Measurements from ENCODE around the gene GLMN.
A peak's percentile ranks its signal among the peaks of the same experiment; 100 is the strongest.
"Not testable (repeated sequence)": the region's sequence is repeated elsewhere in the genome, so short reads cannot be mapped to it uniquely, and the experiment has no call there.

GLMN gene

DNA sequence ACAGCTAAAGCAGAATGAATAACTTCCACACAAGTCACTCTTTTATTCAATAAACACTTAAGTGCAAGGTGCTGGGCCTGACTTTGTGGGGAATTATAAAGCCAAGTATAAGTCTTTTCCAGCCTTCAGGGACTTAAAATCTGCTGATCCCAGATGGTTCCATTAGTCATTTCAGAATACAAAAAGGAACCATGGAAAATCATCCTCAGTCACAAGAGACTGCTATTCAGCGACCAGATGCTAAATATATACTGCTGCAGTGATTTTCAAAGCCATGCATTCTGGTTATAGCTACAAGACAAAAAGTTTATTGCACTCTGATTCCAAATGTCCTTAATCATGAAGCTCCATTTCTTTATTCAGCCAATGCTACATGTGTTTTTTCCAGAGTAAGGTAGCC is 25.7 kb downstream of the GLMN start:
- TF ChIP-seq, protein P1, sequence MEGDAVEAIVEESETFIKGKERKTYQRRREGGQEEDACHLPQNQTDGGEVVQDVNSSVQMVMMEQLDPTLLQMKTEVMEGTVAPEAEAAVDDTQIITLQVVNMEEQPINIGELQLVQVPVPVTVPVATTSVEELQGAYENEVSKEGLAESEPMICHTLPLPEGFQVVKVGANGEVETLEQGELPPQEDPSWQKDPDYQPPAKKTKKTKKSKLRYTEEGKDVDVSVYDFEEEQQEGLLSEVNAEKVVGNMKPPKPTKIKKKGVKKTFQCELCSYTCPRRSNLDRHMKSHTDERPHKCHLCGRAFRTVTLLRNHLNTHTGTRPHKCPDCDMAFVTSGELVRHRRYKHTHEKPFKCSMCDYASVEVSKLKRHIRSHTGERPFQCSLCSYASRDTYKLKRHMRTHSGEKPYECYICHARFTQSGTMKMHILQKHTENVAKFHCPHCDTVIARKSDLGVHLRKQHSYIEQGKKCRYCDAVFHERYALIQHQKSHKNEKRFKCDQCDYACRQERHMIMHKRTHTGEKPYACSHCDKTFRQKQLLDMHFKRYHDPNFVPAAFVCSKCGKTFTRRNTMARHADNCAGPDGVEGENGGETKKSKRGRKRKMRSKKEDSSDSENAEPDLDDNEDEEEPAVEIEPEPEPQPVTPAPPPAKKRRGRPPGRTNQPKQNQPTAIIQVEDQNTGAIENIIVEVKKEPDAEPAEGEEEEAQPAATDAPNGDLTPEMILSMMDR (conservative IDR thresholded peaks at IDR 0.05; ENCODE audit: low read depth, low read length), result no peak
- no peak for DNase-seq (ENCODE audit: low read depth)
- H3K4me3 ChIP-seq (ENCODE audit: low read depth, low read length), result no peak overlapping the region

DNA sequence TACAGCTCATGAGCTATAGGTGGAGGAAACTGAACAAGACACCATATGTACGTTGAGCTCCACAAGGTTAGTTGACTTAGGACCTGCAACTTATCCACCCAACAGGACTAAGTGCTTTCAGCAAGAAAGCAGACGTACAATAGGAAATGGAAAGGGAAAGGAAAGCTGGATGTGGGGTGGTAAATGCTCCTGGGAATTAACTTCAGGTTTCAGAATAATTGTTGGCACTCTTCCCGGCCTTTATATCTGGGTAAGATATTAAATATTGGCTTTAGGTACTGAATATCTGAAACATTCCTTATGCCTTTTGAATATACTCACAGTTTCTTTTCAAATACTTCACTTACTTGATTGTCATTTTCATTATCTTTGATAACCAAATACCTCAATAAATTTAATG is 36.3 kb downstream of the GLMN start:
- TF ChIP-seq, protein P1 (conservative IDR thresholded peaks at IDR 0.05; ENCODE audit: low read depth, low read length), result no peak
- H3K4me3 ChIP-seq (ENCODE audit: low read depth, low read length), result no peak overlapping the region
- no peak for DNase-seq (ENCODE audit: low read depth)

DNA sequence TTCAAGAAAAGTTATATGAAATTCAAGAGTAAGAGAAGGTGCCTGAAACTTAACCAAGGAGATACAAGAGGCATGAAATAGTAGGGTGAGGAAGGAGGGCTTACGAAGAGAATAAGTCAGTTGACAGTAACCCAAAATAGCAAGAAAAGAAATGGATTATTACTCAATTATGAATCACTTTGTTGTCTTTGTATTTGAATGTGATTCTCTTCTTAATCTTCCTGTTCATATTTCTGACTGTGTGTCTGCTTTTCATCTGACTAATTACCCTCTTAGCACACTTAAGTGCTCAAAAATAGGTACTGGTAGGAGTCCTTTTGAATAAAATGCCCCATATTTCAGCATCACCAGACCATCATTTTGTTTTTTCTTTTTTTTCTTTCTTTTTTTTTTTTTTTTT is 39.4 kb downstream of the GLMN start:
- no peak overlapping the region for H3K4me3 ChIP-seq (ENCODE audit: low read depth, low read length)
- TF ChIP-seq, protein P1 (conservative IDR thresholded peaks at IDR 0.05; ENCODE audit: low read depth, low read length), result no peak
- DNase-seq (ENCODE audit: low read depth), result no peak

DNA sequence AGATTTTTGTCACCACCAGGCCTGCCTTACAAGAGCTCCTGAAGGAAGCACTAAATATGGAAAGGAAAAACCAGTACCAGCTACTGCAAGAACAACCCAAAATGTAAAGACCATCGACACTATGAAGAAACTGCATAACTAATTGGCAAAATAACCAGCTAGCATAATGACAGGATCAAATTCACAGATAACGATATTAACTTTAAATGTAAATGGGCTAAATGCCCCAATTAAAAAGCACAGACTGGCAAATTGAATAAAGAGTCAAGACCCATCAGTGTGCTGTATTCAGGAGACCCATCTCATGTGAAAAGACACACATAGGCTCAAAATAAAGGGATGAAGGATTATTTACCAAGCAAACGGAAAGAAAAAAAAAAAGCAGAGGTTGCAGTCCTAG is 44.1 kb downstream of the GLMN start:
- not testable (repeated sequence) for DNase-seq (ENCODE audit: low read depth); H3K4me3 ChIP-seq (ENCODE audit: low read depth, low read length)

DNA sequence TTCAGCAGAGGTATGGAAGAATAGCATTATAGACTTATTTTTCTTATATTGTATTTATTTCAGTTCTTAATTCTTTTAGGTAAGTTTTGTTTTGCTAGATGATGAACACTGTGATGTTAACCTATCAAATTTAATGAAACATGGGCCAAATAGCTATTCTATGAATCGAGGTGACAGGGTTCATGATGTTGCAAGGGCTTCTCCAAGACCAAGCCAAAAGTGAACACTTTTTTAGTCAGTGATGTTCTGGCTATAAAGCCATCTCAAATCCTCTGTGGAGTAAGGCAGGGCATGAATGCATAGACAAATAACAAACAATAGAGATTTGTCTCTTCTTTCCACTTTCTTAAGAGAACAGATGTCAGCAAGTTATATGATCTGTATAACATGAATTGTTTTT is 54.4 kb downstream of the GLMN start:
- peak; percentile 25 for DNase-seq (ENCODE audit: low read depth)
- H3K4me3 ChIP-seq (ENCODE audit: low read depth, low read length), result no peak overlapping the region
- TF ChIP-seq, protein P1 (conservative IDR thresholded peaks at IDR 0.05; ENCODE audit: low read depth, low read length), result no peak

DNA sequence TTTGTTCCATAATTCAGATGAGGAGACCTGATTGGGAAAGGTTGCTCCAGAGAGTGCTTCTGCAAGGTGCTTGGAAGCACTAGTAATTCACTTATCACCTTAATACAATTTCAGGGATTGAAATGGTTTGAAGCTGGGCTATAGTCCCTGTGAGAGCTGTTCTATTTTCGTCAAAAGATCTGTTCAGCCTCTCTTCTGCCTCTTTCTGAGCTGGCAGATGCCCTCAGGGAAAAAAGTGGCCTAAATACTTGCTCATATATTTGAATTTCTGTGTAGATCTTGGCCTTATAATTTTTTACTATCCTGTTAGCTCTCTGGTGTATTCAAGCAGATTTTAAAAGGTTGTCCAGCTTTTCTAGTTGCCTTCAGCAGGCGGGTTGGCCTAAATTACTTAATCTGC is 58.8 kb downstream of the GLMN start:
- H3K4me3 ChIP-seq (ENCODE audit: low read depth, low read length), result no peak overlapping the region
- TF ChIP-seq, protein P1 (conservative IDR thresholded peaks at IDR 0.05; ENCODE audit: low read depth, low read length), result no peak
- DNase-seq (ENCODE audit: low read depth), result no peak

DNA sequence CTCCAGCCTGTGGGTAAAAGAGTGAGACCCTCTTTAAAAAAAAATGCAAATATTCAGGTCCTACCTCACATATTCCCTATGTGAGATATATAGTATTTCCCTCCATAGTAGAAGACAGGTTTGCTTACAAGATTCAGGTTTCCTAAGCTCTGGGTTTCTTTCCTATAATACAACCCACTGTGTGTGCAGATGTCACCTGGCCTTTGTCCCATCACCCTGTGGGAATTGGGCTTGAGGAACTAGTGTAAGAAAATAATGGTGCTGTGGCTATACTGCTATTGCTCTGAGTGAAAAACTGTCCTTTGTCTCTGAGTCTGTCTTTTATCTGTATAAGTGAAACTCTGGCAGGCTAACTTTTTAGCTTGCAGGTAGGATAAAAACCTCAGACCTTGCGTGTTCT is 68.1 kb downstream of the GLMN start:
- no peak for DNase-seq (ENCODE audit: low read depth)

More for the DNA sequence above, 68.1 kb downstream of the GLMN start:
- TF ChIP-seq, protein P1 (conservative IDR thresholded peaks at IDR 0.05; ENCODE audit: low read depth, low read length), result no peak
- no peak overlapping the region for H3K4me3 ChIP-seq (ENCODE audit: low read depth, low read length)

Data from choroid plexus epithelial cell (primary cell).